ENCODE results near the gene SNPH. TPM values are rescaled to one million over a fixed set of nuclear protein-coding genes. Genes with fewer than 3 reads are reported as not detected.
"Not testable (repeated sequence)": the region's sequence is repeated elsewhere in the genome, so short reads cannot be mapped to it uniquely, and the experiment has no call there.

The SNPH gene
- 1.4 TPM for polyA plus RNA-seq (2013, experiment 1 of 2)
- 1.5 TPM for polyA plus RNA-seq (2013, experiment 2 of 2)

- WGBS: under 1% methylated on average over 59 of the region's 61 CpGs
- no peaks in the 10 kb centered on the region for H3K36me3 ChIP-seq (ENCODE audit: insufficient read depth, low read length)
- H3K4me3 ChIP-seq (ENCODE audit: low read length): peak within 1 kb of the TSS; percentile 58
- H3K27me3 ChIP-seq (ENCODE audit: insufficient read depth, low read length): peaks cover 15% of the 10 kb centered on the region
- 0 out of 2 replicates have a peak, but pooled peaks cover 7% of the 10 kb centered on the region for H3K4me1 ChIP-seq (ENCODE audit: insufficient read depth, low read length)
- no peaks in the 10 kb centered on the region for H3K9me3 ChIP-seq (ENCODE audit: insufficient read depth, low read depth, low read length)
- H3K9ac ChIP-seq (ENCODE audit: low read depth, low read length): no peak within 1 kb of the TSS
- H3K27ac ChIP-seq (ENCODE audit: low read depth, low read length): no peak within 1 kb of the TSS
Observed at GRCh38 chr20:1266167-1266973, at the start of gene SNPH. Gene SNPH (plus strand): TSS chr20:1266294. CDS start chr20:1296240, 29,946 bp downstream.

- WGBS: 85% methylated on average over 19 of the region's 19 CpGs
- not testable (repeated sequence) for H3K9me3 ChIP-seq (ENCODE audit: insufficient read depth, low read depth, low read length); H3K27ac ChIP-seq (ENCODE audit: low read depth, low read length); H3K4me3 ChIP-seq (ENCODE audit: low read length); H3K9ac ChIP-seq (ENCODE audit: low read depth, low read length); H3K36me3 ChIP-seq (ENCODE audit: insufficient read depth, low read length)
- H3K27me3 ChIP-seq (ENCODE audit: insufficient read depth, low read length): peaks cover 13% of the 10 kb centered on the region; the same call in 1 of the 2 replicates
- peaks cover 23% of the 10 kb centered on the region for H3K4me1 ChIP-seq (ENCODE audit: insufficient read depth, low read length)
Observed at GRCh38 chr20:1216527-1217427, 49.3 kb upstream of the SNPH start.

GRCh38 chr20:1222750-1223149 is 43.3 kb upstream of the SNPH start:
- H3K9ac ChIP-seq (ENCODE audit: low read depth, low read length); H3K4me3 ChIP-seq (ENCODE audit: low read length); H3K4me1 ChIP-seq (ENCODE audit: insufficient read depth, low read length); H3K9me3 ChIP-seq (ENCODE audit: insufficient read depth, low read depth, low read length); H3K27ac ChIP-seq (ENCODE audit: low read depth, low read length); H3K36me3 ChIP-seq (ENCODE audit: insufficient read depth, low read length): not testable (repeated sequence)
- peaks cover 29% of the 10 kb centered on the region for H3K27me3 ChIP-seq (ENCODE audit: insufficient read depth, low read length)
- 95% methylated on average over 2 of the region's 4 CpGs for WGBS

GRCh38 chr20:1224205-1224890 is 41.7 kb upstream of the SNPH start:
- H3K4me1 ChIP-seq (ENCODE audit: insufficient read depth, low read length): peaks cover 4% of the 10 kb centered on the region
- no peak overlapping the region for H3K27ac ChIP-seq (ENCODE audit: low read depth, low read length)
- 91% methylated on average over 20 of the region's 20 CpGs for WGBS
- no peak overlapping the region for H3K4me3 ChIP-seq (ENCODE audit: low read length)
- peaks cover 45% of the 10 kb centered on the region for H3K27me3 ChIP-seq (ENCODE audit: insufficient read depth, low read length)
- H3K9ac ChIP-seq (ENCODE audit: low read depth, low read length): no peak overlapping the region
- H3K36me3 ChIP-seq (ENCODE audit: insufficient read depth, low read length): no peaks in the 10 kb centered on the region
- no peaks in the 10 kb centered on the region for H3K9me3 ChIP-seq (ENCODE audit: insufficient read depth, low read depth, low read length)

GRCh38 chr20:1225263-1225782 is 40.8 kb upstream of the SNPH start:
- WGBS: 2% methylated on average over 22 of the region's 30 CpGs
- H3K4me3 ChIP-seq (ENCODE audit: low read length): peak overlapping the region; percentile 70

GRCh38 chr20:1225783-1226654 is 40.1 kb upstream of the SNPH start, which contains the start of gene RAD21L1:
Gene RAD21L1 (plus strand): TSS chr20:1226044. CDS start chr20:1228454, 2,410 bp downstream.
- WGBS: under 1% methylated on average over 69 of the region's 88 CpGs
- peak within 1 kb of the TSS; percentile 58; the same call in 1 of the 2 replicates for H3K27ac ChIP-seq (ENCODE audit: low read depth, low read length)
- peaks cover 60% of the 10 kb centered on the region for H3K27me3 ChIP-seq (ENCODE audit: insufficient read depth, low read length)
- H3K36me3 ChIP-seq (ENCODE audit: insufficient read depth, low read length): no peaks in the 10 kb centered on the region
- H3K4me3 ChIP-seq (ENCODE audit: low read length): peak within 1 kb of the TSS; percentile 74
- peak within 1 kb of the TSS; percentile 77 for H3K9ac ChIP-seq (ENCODE audit: low read depth, low read length)
- no peaks in the 10 kb centered on the region for H3K9me3 ChIP-seq (ENCODE audit: insufficient read depth, low read depth, low read length)
- H3K4me1 ChIP-seq (ENCODE audit: insufficient read depth, low read length): peaks cover 4% of the 10 kb centered on the region

More at GRCh38 chr20:1225263-1225782, 40.8 kb upstream of the SNPH start:
- H3K27ac ChIP-seq (ENCODE audit: low read depth, low read length): no peak overlapping the region
- no peak overlapping the region for H3K9ac ChIP-seq (ENCODE audit: low read depth, low read length)
- H3K4me1 ChIP-seq (ENCODE audit: insufficient read depth, low read length): peaks cover 4% of the 10 kb centered on the region
- H3K27me3 ChIP-seq (ENCODE audit: insufficient read depth, low read length): peaks cover 55% of the 10 kb centered on the region
- no peaks in the 10 kb centered on the region for H3K36me3 ChIP-seq (ENCODE audit: insufficient read depth, low read length)
- H3K9me3 ChIP-seq (ENCODE audit: insufficient read depth, low read depth, low read length): no peaks in the 10 kb centered on the region

- Histone ChIP-seq H3K27me3 (ENCODE audit: insufficient read depth, low read length) (peaks cover 59% of the 10 kb centered on the region), H3K4me1 (ENCODE audit: insufficient read depth, low read length) (peaks cover 4% of the 10 kb centered on the region), H3K4me3 (ENCODE audit: low read length) (no peak overlapping the region), H3K9me3 (ENCODE audit: insufficient read depth, low read depth, low read length) (no peaks in the 10 kb centered on the region), H3K27ac (ENCODE audit: low read depth, low read length) (no peak overlapping the region), H3K36me3 (ENCODE audit: insufficient read depth, low read length) (no peaks in the 10 kb centered on the region), H3K9ac (ENCODE audit: low read depth, low read length) (no peak overlapping the region)
- 88% methylated on average over 2 of the region's 3 CpGs for WGBS
Observed at GRCh38 chr20:1229541-1229940, 36.6 kb upstream of the SNPH start.

- peaks cover 36% of the 10 kb centered on the region for H3K27me3 ChIP-seq (ENCODE audit: insufficient read depth, low read length)
- WGBS: 90% methylated on average over 3 of the region's 3 CpGs
Observed at GRCh38 chr20:1232286-1233111, 33.6 kb upstream of the SNPH start.

GRCh38 chr20:1240549-1240948 is 25.5 kb upstream of the SNPH start:
- Histone ChIP-seq H3K9ac (ENCODE audit: low read depth, low read length) (no peak overlapping the region), H3K9me3 (ENCODE audit: insufficient read depth, low read depth, low read length) (no peaks in the 10 kb centered on the region), H3K27me3 (ENCODE audit: insufficient read depth, low read length) (peaks cover 2% of the 10 kb centered on the region; the same call in 1 of the 2 replicates), H3K4me1 (ENCODE audit: insufficient read depth, low read length) (peaks cover 8% of the 10 kb centered on the region; the same call in 1 of the 2 replicates), H3K36me3 (ENCODE audit: insufficient read depth, low read length) (no peaks in the 10 kb centered on the region), H3K27ac (ENCODE audit: low read depth, low read length) (no peak overlapping the region), H3K4me3 (ENCODE audit: low read length) (no peak overlapping the region)
- 83% methylated on average over 5 of the region's 5 CpGs for WGBS

More at GRCh38 chr20:1232286-1233111, 33.6 kb upstream of the SNPH start:
- Histone ChIP-seq H3K36me3 (ENCODE audit: insufficient read depth, low read length) (no peaks in the 10 kb centered on the region), H3K9me3 (ENCODE audit: insufficient read depth, low read depth, low read length) (no peaks in the 10 kb centered on the region), H3K4me1 (ENCODE audit: insufficient read depth, low read length) (no peaks in the 10 kb centered on the region), H3K27ac (ENCODE audit: low read depth, low read length) (no peak overlapping the region), H3K9ac (ENCODE audit: low read depth, low read length) (no peak overlapping the region), H3K4me3 (ENCODE audit: low read length) (no peak overlapping the region)

Data from HUES64 (cell line).